GM19372 (cell line): ENCODE data around the gene NUP50.
"Not testable (repeated sequence)": the region's sequence is repeated elsewhere in the genome, so short reads cannot be mapped to it uniquely, and the experiment has no call there.

Experiments
- ATAC-seq: cut with Tn5 transposase; IDR thresholded peaks from one replicate; pipeline ENCODE4 v1.9.1; 2021; ENCODE audit warnings: mild to moderate bottlenecking, low read depth, moderate library complexity; ENCODE audit not compliant: unreplicated experiment

Gene NUP50

GRCh38 chr22:45159652-45160462, 3.9 kb upstream of the NUP50 start:
- no peak for ATAC-seq

DNA sequence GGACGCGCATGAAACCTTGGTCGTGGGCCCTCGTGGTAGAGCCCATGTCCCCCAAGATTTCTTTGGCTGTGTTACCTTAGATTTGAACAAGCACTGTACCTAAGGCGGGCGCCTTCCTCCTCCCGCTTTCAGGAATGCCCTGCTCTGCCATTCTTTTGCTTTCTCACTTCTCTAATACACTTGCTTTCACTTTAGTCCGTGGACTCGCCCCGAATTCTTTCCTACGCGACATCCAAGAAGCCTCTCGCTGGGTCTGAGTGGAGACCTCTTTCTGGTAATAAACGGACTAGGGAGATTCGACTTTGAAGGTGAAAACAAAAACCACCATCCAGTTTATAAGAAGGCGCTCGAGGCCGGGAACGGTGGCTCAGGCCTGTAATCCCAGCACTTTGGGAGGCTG, 1.2 kb upstream of the NUP50 start:
- no peak for ATAC-seq

DNA sequence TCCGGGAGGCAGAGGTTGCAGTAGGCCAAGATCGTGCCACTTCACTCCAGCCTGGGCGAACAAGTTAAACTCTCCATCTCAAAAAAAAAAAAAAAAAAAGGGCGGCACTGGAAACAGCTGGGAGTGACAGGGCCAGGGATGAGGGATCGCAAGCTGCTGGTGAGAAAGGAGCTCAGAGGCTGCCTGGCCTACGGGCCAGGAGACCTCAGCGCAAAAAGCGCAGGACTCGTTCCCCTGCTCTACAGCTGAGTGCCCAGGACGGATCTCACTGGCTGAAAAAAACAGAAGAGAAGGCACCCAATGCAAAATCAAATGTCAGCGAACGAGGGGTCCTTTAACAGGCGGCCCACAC, 650 bp upstream of the NUP50 start:
- ATAC-seq = no peak

GRCh38 chr22:45164270-45165088, 754 bp downstream of the NUP50 start:
- peak; percentile 16 for ATAC-seq

GRCh38 chr22:45166932-45167331, 3.2 kb downstream of the NUP50 start:
- no peak for ATAC-seq

DNA sequence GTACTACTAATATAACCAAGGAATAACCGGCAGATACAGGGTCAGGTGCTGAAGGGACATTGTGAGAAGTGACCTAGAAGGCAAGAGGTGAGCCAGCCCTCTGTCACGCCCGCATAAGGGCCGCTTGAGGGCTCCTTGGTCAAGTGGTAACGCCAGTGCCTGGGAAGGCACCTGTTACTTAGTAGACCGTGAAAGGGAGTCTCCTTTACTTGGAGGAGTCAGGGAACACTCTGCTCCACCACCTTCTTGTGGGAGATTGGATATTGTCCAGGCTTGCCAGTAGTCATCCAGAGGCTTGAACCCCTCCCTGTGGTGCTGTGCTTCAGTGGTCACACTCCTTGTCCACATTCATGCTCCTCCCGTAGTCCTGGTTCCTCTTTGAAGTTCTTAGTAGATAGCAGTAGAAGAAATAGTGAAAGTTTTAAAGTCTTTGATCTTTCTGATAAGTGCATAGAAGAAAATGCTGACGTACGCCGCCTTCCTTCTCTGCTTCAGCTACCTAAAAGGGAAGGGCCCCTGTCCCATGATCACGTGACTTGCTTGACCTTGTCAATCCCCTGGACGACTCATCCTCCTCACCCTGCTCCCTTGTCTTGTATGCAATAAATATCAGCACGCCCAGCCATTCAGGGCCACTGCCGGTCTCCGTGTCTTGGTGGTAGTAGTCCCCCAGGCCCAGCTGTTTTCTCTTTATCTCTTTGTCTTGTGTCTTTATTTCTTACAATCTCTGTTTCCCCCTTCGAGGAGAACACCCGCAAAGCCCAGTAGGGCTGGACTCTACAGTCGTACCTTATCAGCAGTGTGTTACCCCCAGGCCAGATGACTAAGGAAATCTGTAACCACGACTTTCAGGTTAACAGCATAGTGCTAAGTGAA, 6.1 kb downstream of the NUP50 start:
- no peak for ATAC-seq

- no peak for ATAC-seq
Measured at GRCh38 chr22:45171830-45172229, 8.1 kb downstream of the NUP50 start.

DNA sequence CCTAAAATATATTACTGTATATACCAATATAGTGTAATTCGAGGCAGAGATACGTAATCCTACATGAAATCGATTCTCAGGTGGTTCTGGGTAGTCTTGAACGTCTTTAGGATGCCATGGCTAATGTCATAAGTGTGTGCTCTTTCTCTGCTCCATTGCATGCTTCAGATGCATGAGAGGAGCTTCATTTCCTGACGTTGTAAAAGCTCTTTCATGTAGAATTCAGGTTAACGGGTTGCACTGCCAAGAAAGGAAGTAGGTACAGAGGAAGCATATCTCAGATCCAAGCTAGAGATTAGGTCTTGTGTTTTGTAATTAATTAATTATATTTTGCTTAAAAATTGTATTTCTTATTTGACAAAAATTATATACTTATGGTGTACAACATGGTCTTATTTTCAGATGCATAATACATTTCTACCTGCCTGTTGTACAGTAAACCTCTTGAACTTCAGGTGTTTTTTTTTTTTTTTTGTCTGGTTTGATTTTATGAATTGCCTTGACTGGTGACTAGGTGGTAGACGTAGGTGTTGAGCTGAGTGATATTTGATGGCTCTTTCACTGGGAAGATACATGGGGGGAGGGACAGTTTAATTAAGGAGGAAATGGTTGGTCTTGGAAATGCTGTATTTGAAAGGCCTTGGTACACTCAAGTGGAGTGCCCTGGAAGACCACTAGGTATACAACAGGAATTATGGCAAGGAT, 9.3 kb downstream of the NUP50 start:
- no peak for ATAC-seq

GRCh38 chr22:45179276-45180049, 15.7 kb downstream of the NUP50 start:
- ATAC-seq = no peak

GRCh38 chr22:45180146-45180679, 16.5 kb downstream of the NUP50 start:
- no peak for ATAC-seq

DNA sequence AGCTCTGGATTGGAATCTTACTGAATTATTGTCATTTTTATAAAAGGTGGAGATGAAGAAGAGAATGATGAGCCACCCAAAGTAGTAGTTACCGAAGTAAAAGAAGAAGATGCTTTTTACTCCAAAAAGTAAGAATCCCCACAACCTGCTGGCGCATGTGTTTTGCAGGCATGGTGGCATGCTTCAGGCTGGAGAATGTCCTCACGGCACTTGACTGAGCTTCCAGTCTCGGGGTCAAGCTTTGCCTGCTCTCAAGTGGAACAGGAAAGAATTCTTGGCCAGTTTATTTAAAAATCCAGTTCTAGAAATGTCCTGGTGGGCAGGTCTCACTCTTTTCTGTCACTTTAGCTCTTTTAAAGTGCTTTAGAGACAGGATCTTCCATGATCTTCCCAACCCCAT, 17.5 kb downstream of the NUP50 start:
- ATAC-seq = no peak

GRCh38 chr22:45181766-45182165, 18.0 kb downstream of the NUP50 start:
- no peak for ATAC-seq

DNA sequence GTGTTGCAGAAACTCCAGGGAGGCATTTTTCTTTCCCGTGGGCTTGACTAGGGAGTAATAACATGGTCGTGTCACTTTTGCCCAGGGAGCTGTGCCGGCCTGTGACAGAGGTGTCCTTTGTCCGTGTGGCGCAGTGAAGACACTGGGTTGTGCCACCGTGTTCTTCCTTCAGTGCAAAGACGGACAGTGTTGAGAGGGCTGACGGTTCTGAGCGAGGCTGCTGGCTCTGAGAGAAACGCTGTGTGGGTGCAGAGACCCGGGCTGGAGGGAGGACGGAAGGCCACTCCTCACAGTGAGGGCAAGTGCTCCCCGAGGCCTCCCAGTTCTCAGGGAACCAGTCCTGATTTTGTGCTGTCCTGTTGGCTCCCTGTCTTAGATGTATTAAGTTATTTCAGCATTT, 20.2 kb downstream of the NUP50 start:
- no peak for ATAC-seq

- ATAC-seq = no peak
Measured at GRCh38 chr22:45185718-45186514, 22.2 kb downstream of the NUP50 start.

DNA sequence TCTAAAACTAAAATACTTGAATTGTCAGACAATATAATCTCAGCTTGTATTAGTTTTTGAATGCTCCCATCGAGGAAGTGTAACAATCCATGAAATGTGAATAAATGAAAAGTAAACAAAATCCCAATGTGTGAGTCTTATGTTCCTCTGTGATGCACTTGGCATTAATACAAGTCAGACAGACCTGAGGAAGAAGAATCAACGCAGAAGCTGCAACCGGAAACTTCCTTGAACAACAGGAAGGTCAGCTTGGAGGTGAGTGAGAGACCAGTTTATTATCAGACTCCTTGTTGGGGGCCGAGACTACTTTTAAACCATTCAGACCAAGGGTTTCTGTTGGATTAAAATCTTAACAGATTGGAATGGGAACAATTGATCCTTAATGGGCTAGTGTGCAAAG, 24.2 kb downstream of the NUP50 start:
- no peak for ATAC-seq

GRCh38 chr22:45188779-45189178, 25.1 kb downstream of the NUP50 start:
- ATAC-seq = no peak

- no peak for ATAC-seq
Measured at GRCh38 chr22:45190202-45190872, 26.6 kb downstream of the NUP50 start.

GRCh38 chr22:45191746-45192145, 28.0 kb downstream of the NUP50 start:
- not testable (repeated sequence) for ATAC-seq
